Ovary (tissue), 9 donors: ENCODE measurements around the gene WWC1. TPM values are rescaled to one million over a fixed set of nuclear protein-coding genes. Genes with fewer than 3 reads are reported as not detected.

Experiments
- DNase-seq, 5 donors: peaks; one replicate each; pipeline ENCODE4 v3.0.0-alpha.2; 2019 to 2020
- H3K27ac ChIP-seq, 2 donors: fragments of 200-600 bp; one replicate each; pipeline versions ENCODE4 v1.5.1 to v1.8.0; 2019 to 2022
- H3K27me3 ChIP-seq: fragments of 200-600 bp; one replicate; pipeline ENCODE4 v1.8.0; 2022
- H3K36me3 ChIP-seq: fragments of 200-600 bp; sonication (generic); one replicate; pipeline ENCODE4 v1.5.1; 2019
- H3K4me1 ChIP-seq: one replicate; pipeline ENCODE4 v1.8.1; 2013; ENCODE audit warnings: mild to moderate bottlenecking, moderate library complexity; ENCODE audit not compliant: insufficient read depth
- H3K4me3 ChIP-seq: fragments of 200-600 bp; sonication (generic); one replicate; pipeline ENCODE4 v1.5.1; 2017
- H3K9me3 ChIP-seq, 2 donors: fragments of 200-600 bp in 1 of 2; sonication (generic) in 1 of 2; one replicate each; pipeline versions ENCODE4 v1.5.1 to v1.8.1; 2013 to 2019; ENCODE audit warnings: mild to moderate bottlenecking in 1 of 2, moderate library complexity in 1 of 2
- EP300 ChIP-seq: sonication (generic); formaldehyde crosslinking; IDR thresholded peaks from one replicate; pipeline ENCODE4 v1.6.1; 2017; ENCODE audit warnings: antibody characterized with exemption
- POLR2A ChIP-seq: fragments of 450-650 bp; IDR thresholded peaks from one replicate; pipeline ENCODE4 v1.6.1; 2017; ENCODE audit warnings: antibody characterized with exemption, mild to moderate bottlenecking, moderate library complexity
- WGBS, 3 donors: extraction: QIAGEN DNeasy Blood & Tissue Kit in 1 of 3; methylation state at CpG; one replicate each; pipeline versions ENCODE4 v1.1.5 to v1.1.7; 2013 to 2017; 5-methylcytosine and 5-hydroxymethylcytosine counted together
- intact Hi-C, 4 donors: fragments of 100-400 bp; cut with DNase I; formaldehyde crosslinking; loops; one replicate each; pipeline versions ENCODE4 v1.11.0 to v1.15.1; 2022 to 2023
- polyA plus RNA-seq, 2 donors: library from polyadenylated mRNA; stranded (reverse); fragments of 200-250 nt in 1 of 2; fragments of 350-450 nt in 1 of 2; fragmentation: Illumina TruSeq in 1 of 2; extraction: RNeasy Lipid Tissue Mini Kit (QIAGEN cat#74804) in 1 of 2; gene quantifications; one replicate each; pipeline ENCODE4 v1.2.3, GENCODE V29; 2013 to 2014
- total RNA-seq, 7 donors: library from RNA; depleted of rRNA in 2 of 7; stranded (reverse); fragments of >200 nt in 2 of 7; fragmentation: NEBNext Ultra II Directional in 3 of 7; extraction: Animal tissue kit (Norgen Biotek cat#: 25700) in 3 of 7; gene quantifications; one replicate each; pipeline versions ENCODE4 v1.1.0 to v1.2.4, GENCODE V29; 2016 to 2023
- TF ChIP-seq, protein P1 (sequence below), 3 donors: fragments of 450-650 bp in 2 of 3; fragments of 200-600 bp in 1 of 3; IDR thresholded peaks; one replicate each; pipeline versions ENCODE4 v1.5.1 to v1.8.0; 2016 to 2022; ENCODE audit warnings: antibody characterized with exemption in 3 of 3, mild to moderate bottlenecking in 1 of 3
- donor health status: DM: no; HTN: no; CAD: no; lungs with moderate emphysema.
- donor health status: DM: no; HTN: no; CAD: no.
- donor health status: Bipolar disorder and iron deficiency.
- donor health status: DM: yes; HTN: yes; CAD: no.
- donor health status: DM: no; HTN: no; CAD: no.
- donor health status: DM: yes; HTN: yes; CAD: no.

Gene WWC1
- total and polyA plus RNA-seq, 9 donors: 0.58 to 60.3 (median 5.3) TPM

DNA sequence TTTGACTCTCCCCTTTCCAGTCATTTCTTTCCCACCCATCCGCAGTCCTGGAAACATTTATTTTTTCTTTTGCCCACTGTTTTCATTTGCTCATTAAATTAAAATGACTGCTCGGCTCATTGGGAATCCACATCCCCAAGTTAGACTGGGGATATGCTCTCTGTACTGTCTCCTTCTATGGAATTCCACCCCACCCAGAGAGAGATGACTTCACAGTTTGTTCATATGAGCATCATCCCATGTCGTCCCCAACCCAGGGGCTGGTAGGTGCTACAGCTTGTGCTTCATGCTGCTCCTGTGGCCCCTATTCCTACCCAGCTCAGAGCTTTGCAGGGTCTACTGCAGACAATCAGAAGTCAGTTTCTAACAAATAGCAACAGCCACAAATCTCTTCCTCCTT is 178.4 kb downstream of the WWC1 start:
- intact Hi-C loops: no loop called here
- no peak overlapping the region for H3K4me3 ChIP-seq
- H3K27me3 ChIP-seq: no peaks in the 10 kb centered on the region
- no peaks in the 10 kb centered on the region for H3K36me3 ChIP-seq
- no peak for TF ChIP-seq POLR2A
- TF ChIP-seq, protein P1, sequence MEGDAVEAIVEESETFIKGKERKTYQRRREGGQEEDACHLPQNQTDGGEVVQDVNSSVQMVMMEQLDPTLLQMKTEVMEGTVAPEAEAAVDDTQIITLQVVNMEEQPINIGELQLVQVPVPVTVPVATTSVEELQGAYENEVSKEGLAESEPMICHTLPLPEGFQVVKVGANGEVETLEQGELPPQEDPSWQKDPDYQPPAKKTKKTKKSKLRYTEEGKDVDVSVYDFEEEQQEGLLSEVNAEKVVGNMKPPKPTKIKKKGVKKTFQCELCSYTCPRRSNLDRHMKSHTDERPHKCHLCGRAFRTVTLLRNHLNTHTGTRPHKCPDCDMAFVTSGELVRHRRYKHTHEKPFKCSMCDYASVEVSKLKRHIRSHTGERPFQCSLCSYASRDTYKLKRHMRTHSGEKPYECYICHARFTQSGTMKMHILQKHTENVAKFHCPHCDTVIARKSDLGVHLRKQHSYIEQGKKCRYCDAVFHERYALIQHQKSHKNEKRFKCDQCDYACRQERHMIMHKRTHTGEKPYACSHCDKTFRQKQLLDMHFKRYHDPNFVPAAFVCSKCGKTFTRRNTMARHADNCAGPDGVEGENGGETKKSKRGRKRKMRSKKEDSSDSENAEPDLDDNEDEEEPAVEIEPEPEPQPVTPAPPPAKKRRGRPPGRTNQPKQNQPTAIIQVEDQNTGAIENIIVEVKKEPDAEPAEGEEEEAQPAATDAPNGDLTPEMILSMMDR (IDR thresholded peaks at IDR 0.05): no peak
- no peak for TF ChIP-seq EP300
- H3K27ac ChIP-seq: no peak overlapping the region
- no peaks in the 10 kb centered on the region for H3K9me3 ChIP-seq
- no peaks in the 10 kb centered on the region for H3K4me1 ChIP-seq
- WGBS, 3 donors: 86 to 93% (median 90%) methylated on average over 3 of the region's 3 CpGs
- DNase-seq: no peak

DNA sequence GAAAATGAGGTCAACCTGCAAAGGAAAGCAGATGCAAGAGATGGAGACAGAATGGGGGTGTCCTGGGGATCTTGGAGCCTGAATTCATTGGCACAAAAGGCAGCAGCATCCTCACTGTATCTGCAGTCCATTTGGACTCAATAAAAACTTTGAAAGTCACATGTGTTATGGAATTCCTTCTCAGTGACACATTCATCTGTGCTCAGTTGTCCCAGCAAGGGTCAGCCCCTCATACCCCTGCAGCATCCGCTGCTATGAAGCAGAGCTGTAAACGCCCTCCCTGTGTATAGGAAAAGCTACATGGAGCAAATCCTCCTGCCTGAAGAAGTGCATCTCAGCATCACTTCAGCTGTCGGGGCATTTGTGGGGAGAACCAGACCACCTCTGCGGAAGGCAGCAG is 180.3 kb downstream of the WWC1 start:
- 84 to 87% (median 86%) methylated on average over 4 of the region's 4 CpGs for WGBS, 3 donors
- no peaks in the 10 kb centered on the region for H3K27me3 ChIP-seq
- DNase-seq: no peak
- no peak overlapping the region for H3K27ac ChIP-seq
- H3K4me3 ChIP-seq: no peak overlapping the region
- H3K9me3 ChIP-seq: no peaks in the 10 kb centered on the region
- H3K36me3 ChIP-seq: no peaks in the 10 kb centered on the region
- TF ChIP-seq EP300 (no peak), POLR2A (no peak)
- TF ChIP-seq, protein P1 (IDR thresholded peaks at IDR 0.05): no peak
- H3K4me1 ChIP-seq: no peaks in the 10 kb centered on the region
- intact Hi-C loops: no loop called here

DNA sequence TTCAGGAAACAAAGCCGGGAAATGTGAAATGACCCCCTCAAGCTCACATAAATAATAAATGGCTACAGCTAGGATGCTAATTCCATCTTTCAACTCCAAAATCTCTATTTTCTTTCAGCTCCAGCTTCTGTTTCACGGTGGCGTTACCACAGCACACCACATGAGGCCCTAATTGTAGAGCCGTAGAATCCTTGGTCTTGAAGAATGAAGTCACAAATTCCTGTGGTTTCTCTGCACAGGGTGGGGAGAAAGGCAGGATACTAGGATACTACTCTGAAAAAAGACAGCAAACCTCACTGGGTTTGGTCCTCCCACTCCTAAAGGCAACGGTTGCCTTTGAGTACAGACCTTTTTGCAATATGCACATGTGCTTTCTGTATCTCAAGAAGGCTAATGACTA is 180.9 kb downstream of the WWC1 start:
- WGBS, 3 donors: 22 to 31% (median 30%) methylated on average over 5 of the region's 5 CpGs
- no peak overlapping the region for H3K4me3 ChIP-seq
- intact Hi-C loops: no loop called here
- peaks cover 3% of the 10 kb centered on the region for H3K4me1 ChIP-seq
- DNase-seq: no peak
- H3K27me3 ChIP-seq: no peaks in the 10 kb centered on the region
- H3K9me3 ChIP-seq: no peaks in the 10 kb centered on the region
- no peaks in the 10 kb centered on the region for H3K36me3 ChIP-seq
- no peak for TF ChIP-seq EP300
- TF ChIP-seq POLR2A: no peak
- TF ChIP-seq, protein P1 (IDR thresholded peaks at IDR 0.05): no peak
- no peak overlapping the region for H3K27ac ChIP-seq

DNA sequence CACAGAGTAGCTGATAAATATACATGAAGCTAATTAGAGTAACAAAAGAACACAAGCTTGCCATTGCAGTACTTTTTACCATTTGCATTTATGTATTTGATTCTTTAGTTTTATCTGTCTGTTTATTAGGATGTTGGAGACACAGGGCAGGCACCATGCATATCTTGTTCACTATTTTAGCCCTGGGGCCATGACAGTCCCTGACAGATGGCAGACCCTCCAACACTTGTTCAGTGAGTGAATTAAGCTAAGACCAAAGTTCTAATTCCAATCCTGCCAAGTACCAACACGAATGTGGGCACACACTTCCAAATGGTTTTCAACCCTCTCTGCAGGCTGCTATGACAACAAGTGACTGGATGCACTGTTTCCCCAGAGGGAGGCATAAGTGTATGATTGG is 182.9 kb downstream of the WWC1 start:
- no peaks in the 10 kb centered on the region for H3K27me3 ChIP-seq
- 77 to 94% (median 86%) methylated on average over 1 of the region's 1 CpG for WGBS, 3 donors

More for the DNA sequence above, 182.9 kb downstream of the WWC1 start:
- H3K4me1 ChIP-seq: peaks cover 3% of the 10 kb centered on the region
- no peak for DNase-seq
- TF ChIP-seq POLR2A: no peak
- no peak for TF ChIP-seq EP300
- TF ChIP-seq, protein P1 (IDR thresholded peaks at IDR 0.05): no peak
- no peaks in the 10 kb centered on the region for H3K36me3 ChIP-seq
- H3K9me3 ChIP-seq: no peaks in the 10 kb centered on the region
- intact Hi-C loops: no loop called here
- H3K4me3 ChIP-seq: no peak overlapping the region
- no peak overlapping the region for H3K27ac ChIP-seq
